Stimulated activated CD8-positive, alpha-beta memory T cell treated with anti-CD3 and anti-CD28 coated beads, Interleukin-12 subunit alpha, Interleukin-12 subunit beta, amount 100 ng/mL, for 4 hours (primary cell): ENCODE results near the gene LRRC38.

ENCODE experiments used
- DNase-seq: peaks from one replicate; pipeline ENCODE4 v3.0.0-alpha.2; 2020; ENCODE audit warnings: low read depth

Gene LRRC38

DNA sequence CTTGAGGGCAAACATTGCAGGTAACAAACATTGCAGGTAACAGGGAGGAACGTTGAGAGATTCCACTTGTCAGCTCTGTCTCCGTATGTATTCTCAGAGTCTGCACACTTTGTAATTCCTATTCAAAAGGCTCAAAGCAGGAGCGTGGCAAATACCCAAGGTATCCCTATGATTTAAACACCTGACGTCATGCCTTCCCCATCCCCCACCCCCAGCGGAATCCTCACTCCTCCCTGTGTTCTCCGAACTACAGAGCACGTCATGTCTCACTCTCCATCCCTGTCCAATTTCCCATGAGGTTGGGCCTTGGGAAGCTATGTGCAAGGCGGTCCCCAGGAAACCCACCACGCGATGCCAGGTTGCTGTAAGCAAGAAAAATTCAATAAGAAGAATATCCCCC, 2.8 kb upstream of the LRRC38 start:
- DNase-seq, result no peak

DNA sequence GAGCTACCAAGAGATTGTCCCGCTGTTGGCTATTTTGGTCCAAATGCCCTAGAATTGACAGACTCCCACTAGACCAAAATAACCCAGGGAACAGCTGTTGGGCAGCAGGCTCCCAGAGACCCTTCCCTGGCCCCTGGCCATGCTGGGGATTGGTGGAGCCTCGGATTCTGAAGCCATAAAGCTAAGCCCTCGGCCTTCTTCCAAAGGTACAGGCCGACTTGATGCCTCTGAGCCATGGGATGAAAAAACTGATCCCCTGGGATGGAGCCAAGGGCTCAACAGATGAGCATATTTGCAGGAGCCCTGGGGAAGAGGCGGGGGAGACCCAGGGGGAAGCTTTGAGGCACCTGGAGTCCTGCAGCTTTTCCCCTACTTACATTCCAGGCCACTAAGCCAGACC, 1.0 kb upstream of the LRRC38 start:
- DNase-seq, result no peak

DNA sequence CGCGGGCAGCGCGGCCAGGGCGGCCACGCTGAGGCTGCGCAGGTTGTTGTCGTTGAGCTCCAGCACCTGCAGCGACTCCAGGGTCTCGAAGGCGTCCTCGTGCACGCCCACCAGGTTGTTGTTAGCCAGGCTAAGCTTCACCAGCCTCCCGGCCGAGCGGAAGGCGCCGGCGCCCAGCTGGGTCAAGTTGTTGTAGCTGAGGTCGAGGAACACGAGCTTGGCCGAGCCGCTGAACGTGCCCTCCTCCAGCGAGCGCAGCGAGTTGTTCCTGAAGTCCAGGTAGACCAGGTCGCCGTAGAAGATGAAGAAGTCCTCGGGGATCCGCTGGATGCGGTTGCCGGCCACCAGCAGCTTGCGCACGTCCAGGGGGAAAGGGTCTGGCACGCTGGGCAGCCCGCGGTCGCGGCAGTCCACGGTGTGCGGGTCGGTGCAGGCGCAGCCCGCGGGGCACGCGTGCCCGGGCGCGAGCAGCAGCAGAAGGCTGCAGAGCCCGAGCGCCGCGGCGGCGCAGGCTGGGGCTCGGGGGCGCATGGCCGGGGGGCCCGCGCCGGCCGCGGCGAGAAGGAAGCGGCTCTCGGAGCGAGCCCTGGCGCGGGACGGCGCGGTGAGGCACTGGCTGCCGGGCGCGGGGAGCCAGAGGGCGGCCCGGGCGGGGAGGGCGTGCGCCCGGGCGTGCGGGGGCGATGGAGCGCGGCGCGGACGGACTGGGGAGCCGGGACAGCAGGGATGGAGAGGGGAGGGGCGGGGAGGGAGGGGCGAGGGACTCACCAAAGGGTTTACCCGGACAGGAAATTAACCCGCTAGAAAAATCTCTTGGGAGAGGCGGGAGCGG, 524 bp downstream of the LRRC38 start:
- DNase-seq, result no peak

DNA sequence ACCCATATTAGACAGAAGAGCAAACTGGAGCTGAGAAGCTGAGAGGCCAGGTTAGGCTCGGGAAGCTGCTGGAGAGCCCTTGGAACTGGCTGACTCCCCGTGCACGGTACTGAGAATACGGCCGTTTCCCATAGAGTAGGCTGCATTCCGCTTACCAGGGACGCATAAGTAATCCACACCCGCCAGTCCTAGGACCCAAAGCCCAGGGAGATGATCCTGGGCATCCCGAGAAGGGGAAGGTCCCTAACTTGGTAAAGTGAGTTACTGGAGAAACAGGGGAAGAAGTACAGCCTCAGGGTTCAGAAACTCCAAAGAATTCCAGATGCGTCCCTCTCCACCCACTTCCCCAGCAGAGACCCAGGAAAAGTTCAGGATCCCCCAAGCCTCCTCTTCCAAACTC, 1.3 kb downstream of the LRRC38 start:
- no peak for DNase-seq

- DNase-seq, result no peak
Measured at GRCh38 chr1:13510499-13510898, 3.3 kb downstream of the LRRC38 start.

- no peak for DNase-seq
Measured at GRCh38 chr1:13507075-13507474, 6.7 kb downstream of the LRRC38 start.

DNA sequence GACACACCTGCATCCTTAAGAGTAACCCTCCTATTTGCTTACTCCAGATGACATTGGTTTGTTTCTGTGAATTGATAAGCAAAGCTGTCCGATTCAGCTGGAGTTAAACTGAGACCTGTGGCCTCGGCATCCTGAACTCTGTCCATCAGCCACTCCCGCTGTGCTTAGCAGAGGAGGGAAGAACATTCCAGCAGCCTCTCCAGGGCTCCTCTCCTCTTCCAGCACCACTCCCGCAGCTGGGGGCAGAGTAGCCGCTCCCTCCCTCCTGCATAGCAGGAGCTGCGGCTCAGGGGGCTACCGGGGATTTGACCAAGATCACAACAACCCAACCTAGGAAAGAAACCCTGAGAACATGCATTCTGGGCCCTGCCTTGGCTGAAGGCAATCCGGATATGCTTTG, 8.8 kb downstream of the LRRC38 start:
- no peak for DNase-seq

- DNase-seq, result no peak
Measured at GRCh38 chr1:13500806-13501205, 13.0 kb downstream of the LRRC38 start.

DNA sequence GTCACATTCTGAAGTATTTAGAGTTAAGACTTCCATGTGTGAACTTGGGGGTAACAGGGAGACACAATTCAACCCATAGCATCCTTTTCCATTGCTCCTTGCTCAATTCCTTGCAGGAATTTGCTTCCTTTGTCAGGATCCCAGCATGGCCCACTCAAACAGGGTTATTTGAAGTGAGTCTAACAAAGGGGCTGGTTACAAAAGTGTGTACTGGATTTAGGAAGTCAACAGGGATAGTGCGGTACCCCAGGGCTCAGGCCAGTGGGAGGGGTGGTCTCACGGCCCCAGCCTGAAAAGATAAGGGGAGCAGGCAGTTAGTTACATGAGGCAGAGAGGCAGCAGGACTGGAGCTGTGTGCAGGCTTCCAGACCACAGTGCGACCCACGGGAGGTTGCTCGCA, 14.4 kb downstream of the LRRC38 start:
- no peak for DNase-seq

DNA sequence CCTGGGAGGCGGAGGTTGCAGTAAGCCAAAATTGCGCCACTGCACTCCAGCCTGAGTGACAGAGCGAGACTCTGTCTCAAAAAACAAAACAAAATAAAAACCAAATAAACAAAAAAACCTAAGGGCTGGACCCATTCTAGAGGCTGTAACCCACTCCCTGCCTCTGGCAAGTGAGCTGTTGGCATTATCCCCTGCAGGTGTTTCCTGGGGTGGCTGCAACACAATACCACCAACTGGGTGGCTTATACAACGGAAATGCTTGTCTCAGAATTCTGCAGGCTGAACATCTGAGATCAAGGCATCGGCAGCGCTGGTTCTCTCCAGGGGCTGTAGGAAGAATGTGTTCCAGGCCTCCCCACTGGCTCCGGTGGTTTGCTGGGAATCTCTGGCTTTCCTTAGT, 15.2 kb downstream of the LRRC38 start:
- no peak for DNase-seq

- DNase-seq, result no peak
Measured at GRCh38 chr1:13495186-13495585, 18.6 kb downstream of the LRRC38 start.

- DNase-seq, result no peak
Measured at GRCh38 chr1:13494712-13495111, 19.1 kb downstream of the LRRC38 start.

DNA sequence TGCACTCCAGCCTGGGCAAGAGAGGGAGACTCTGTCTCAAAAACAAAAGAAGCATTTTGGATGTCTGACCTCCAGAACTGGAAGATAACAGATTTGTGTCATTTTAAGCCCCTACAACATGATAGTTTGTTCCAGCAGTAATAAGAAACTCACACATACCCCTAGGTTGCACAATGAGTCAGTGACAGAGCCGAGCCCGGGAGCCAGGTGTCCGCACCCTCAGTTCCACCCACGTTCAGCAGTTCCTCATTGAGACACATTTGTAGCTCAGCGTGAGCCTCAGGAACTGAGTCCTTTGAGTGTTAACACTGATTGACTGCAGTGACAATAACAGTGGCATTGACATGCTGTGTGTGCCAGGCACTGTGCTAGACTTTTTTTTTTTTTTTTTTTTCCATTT, 19.8 kb downstream of the LRRC38 start:
- no peak for DNase-seq

- no peak for DNase-seq
Measured at GRCh38 chr1:13492711-13493110, 21.1 kb downstream of the LRRC38 start.

- DNase-seq, result no peak
Measured at GRCh38 chr1:13487957-13488356, 25.8 kb downstream of the LRRC38 start.

DNA sequence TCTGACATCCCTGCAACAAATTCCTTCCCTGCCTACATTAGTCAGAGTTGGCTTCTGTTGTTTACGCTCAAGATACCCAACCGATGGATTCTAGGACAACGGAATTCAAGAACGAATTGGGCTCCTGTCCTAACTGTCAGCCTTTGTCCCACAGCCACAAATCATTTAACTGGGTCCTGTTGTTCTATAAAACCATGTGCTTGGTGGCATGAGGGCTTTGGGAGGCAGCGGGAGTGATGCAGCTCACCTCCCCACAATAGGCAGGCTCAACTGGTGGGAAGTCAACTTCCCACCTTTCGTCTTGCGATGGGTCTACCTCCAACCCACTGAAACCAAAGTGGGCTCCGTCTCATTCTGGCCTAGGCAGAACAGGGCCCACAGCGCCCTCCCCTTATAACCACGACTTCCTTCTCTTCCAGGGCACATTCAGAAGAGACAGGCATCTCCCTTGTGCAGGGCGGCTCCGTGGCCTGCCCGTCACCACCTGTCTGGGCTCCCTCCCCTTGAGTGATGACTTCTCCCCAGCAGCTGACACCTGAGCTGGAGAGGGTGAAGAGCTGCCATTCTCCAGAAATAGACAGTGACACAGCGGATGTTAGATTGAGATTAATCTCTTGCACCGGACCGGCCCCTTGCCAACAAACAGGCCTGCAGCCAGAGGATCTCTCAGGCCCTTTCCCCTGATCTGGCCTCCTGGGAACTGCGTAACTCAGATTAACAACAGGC, 26.5 kb downstream of the LRRC38 start:
- no peak for DNase-seq

GRCh38 chr1:13483946-13484345, 29.9 kb downstream of the LRRC38 start:
- no peak for DNase-seq

DNA sequence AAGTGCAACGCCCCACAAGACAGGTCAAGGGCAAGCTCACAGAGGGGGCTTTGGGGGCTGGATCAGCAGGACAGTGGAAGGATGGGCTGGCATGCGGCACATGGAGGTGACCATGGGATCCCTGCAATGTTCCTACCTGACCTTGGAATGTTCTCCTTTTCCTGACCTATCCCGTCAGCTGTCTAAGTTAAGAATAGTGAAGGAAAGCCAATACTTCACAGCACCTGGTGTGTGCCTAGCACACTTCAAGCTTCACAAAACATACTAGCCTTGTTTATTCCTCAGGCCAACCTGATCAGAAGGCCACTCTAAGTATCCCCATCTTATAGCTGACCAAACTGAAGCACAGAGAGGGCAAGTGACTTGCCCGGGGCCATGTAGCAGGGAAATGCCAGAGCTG, 31.2 kb downstream of the LRRC38 start:
- DNase-seq, result no peak

GRCh38 chr1:13479171-13479856, 34.5 kb downstream of the LRRC38 start:
- no peak for DNase-seq

- no peak for DNase-seq
Measured at GRCh38 chr1:13478692-13479091, 35.1 kb downstream of the LRRC38 start.

DNA sequence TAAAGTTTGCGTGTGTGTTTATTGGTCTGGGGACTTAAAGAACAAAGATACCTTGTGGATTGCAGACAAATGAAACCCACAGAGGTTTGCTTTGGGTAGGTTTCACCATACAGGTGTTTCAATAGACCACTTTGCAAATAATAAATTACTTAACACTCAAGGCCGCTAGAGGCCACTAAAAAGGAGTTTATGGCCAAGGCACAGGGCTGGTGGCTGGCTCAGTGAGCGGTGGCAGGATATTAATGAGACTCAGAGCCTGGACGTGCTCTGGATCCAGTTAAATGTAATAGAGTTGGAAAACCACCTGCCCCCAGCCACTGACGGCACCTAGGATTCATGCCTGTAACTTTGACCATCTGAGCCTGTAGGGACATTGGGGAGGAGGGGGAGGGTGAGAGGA, 44.5 kb downstream of the LRRC38 start:
- DNase-seq, result no peak

DNA sequence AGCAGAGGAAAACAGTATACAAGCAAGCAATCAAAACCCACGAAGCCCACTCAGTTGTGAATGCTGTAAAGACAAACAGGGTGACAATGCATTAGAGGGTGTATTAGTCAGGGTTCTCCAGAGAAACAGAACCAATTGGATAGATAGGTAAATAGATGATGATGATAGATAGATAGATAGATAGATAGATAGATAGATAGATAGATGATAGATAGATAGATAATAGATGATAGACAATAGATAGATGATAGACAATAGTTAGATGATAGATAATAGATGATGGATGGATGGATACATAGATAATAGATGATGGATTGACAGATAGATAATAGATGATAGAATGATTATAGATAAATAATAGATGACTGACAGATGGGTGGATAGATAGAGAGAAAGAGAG, 48.3 kb downstream of the LRRC38 start:
- DNase-seq, result no peak

- no peak for DNase-seq
Measured at GRCh38 chr1:13462682-13463081, 51.1 kb downstream of the LRRC38 start.
